ENCODE data around the gene S100A6.

S100A6 gene

GRCh38 chr1:153493343-153493960, 42.3 kb downstream of the S100A6 start:
- no peak for DNase-seq

DNA sequence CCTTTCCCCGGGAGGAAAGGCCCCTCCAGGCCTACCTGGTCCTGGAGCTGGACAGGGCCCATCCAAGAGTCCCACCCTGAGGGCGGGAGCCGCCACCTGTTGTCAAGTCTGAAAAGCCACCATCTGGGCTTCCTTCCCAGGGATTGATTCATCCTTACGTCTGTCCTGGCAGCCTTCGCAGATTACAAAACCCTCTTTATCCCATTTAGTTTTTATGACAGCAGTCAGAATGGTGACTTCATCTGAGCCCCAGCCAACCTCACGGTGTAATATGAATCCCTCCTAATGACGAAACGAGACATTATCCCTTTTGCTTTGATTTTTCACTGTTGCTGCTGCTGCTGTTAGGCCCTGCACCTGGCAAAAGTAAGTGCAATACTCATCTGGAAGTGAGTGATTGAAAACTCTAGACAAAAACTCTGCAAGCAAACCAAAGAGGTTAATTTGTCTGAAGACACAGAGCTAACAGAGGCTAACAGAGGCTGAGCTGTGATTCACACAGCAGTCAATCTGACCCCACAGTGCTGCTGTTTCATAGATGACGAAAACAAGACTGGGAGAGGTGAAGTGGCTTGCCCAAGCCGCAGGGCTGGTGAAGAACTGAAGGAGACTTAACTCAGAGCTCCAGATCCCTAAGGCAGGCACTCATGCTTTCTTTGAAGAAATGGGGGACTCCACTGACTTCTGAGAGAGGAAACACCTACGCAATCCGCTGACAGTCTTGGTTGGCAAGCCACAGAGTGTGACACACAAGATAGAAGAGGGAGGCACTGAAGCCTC, 45.3 kb downstream of the S100A6 start:
- DNase-seq = peak; percentile 80

- DNase-seq = peak; percentile 23
Observed at GRCh38 chr1:153488731-153489130, 47.1 kb downstream of the S100A6 start.

GRCh38 chr1:153487707-153488106, 48.1 kb downstream of the S100A6 start:
- no peak for DNase-seq

DNA sequence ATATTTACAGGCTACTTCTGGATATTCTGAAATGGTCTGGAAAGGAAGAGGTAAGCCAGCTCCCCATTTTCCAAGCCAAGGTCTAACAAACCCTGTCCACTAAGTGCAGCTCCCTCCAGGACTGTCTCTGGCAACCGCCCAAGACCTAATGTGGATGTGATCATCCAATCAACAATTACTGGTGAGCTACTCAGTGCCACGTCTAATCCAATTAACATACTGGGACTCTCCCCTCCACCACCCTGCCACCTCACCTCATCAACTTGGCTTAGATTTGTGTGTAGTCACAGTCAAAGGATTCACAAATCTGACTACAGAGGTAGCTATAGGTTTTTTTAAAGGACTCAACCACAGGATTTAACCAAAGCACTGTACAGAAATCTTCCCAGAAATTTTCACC, 49.9 kb downstream of the S100A6 start:
- no peak for DNase-seq
